Progenitor cell of endocrine pancreas (in vitro differentiated cells): ENCODE measurements around the gene ECI2. TPM values are rescaled to one million over a fixed set of nuclear protein-coding genes. Genes with fewer than 3 reads are reported as not detected.

Experiments used
- DNase-seq: peaks from one replicate; pipeline ENCODE4 v3.0.0; 2021; ENCODE audit warnings: low spot score; ENCODE audit not compliant: unreplicated experiment
- H3K27ac Mint-ChIP-seq: 2 replicates; pipeline ENCODE4 v1.8.0; 2021; ENCODE audit warnings: mild to moderate bottlenecking, moderate library complexity, mixed read lengths
- H3K27me3 Mint-ChIP-seq: 2 replicates; pipeline ENCODE4 v1.8.0; 2021; ENCODE audit warnings: mixed read lengths
- H3K36me3 Mint-ChIP-seq: 2 replicates; pipeline ENCODE4 v1.8.0; 2022; ENCODE audit warnings: mixed read lengths; ENCODE audit not compliant: insufficient read depth
- H3K4me1 Mint-ChIP-seq: 2 replicates; pipeline ENCODE4 v1.8.0; 2021; ENCODE audit warnings: low read depth, mixed read lengths
- H3K4me3 Mint-ChIP-seq: 2 replicates; pipeline ENCODE4 v1.8.0; 2021; ENCODE audit warnings: low read depth, mild to moderate bottlenecking, moderate library complexity, mixed read lengths
- H3K9me3 Mint-ChIP-seq: 2 replicates; pipeline ENCODE4 v1.8.0; 2021; ENCODE audit warnings: low read depth, mixed read lengths
- total RNA-seq: library from RNA; stranded (reverse); gene quantifications from 2 replicates; pipeline ENCODE4 v1.2.1, GENCODE V29; 2021
- TF ChIP-seq, protein P1 (sequence below): fragments of 200-600 bp; sonication (generic); IDR thresholded peaks from one replicate; pipeline ENCODE4 v1.5.0; 2021; ENCODE audit warnings: antibody characterized with exemption, mild to moderate bottlenecking; ENCODE audit not compliant: unreplicated experiment

Gene ECI2
- total RNA-seq, 1 donor from 2014 or later = 68.5 TPM

DNA sequence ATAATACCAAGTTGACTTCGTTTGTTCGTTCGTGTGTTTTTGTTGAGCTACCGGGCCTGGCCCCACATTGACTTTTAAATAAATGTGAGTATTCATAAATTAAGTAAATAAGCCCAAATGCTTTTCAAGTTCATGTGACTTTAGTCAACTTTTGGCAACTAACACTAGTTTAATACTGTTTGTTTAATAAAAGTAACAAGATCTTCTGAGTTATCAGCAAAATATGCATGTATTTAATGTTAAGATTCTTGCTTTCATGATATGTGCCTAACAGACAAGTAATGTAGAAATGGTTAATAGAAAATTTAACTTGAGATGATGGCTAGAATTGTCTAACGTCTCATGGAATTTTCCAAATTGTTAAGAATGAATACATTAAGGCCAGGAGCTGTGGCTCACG lies 38.7 kb upstream of the ECI2 start:
- H3K4me3 Mint-ChIP-seq = no peak overlapping the region
- H3K9me3 Mint-ChIP-seq = peaks cover 6% of the 10 kb centered on the region
- no peaks in the 10 kb centered on the region for H3K36me3 Mint-ChIP-seq
- H3K4me1 Mint-ChIP-seq = peaks cover 8% of the 10 kb centered on the region
- no peak overlapping the region for H3K27ac Mint-ChIP-seq
- TF ChIP-seq, protein P1, sequence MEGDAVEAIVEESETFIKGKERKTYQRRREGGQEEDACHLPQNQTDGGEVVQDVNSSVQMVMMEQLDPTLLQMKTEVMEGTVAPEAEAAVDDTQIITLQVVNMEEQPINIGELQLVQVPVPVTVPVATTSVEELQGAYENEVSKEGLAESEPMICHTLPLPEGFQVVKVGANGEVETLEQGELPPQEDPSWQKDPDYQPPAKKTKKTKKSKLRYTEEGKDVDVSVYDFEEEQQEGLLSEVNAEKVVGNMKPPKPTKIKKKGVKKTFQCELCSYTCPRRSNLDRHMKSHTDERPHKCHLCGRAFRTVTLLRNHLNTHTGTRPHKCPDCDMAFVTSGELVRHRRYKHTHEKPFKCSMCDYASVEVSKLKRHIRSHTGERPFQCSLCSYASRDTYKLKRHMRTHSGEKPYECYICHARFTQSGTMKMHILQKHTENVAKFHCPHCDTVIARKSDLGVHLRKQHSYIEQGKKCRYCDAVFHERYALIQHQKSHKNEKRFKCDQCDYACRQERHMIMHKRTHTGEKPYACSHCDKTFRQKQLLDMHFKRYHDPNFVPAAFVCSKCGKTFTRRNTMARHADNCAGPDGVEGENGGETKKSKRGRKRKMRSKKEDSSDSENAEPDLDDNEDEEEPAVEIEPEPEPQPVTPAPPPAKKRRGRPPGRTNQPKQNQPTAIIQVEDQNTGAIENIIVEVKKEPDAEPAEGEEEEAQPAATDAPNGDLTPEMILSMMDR = no peak
- no peaks in the 10 kb centered on the region for H3K27me3 Mint-ChIP-seq
- no peak for DNase-seq

DNA sequence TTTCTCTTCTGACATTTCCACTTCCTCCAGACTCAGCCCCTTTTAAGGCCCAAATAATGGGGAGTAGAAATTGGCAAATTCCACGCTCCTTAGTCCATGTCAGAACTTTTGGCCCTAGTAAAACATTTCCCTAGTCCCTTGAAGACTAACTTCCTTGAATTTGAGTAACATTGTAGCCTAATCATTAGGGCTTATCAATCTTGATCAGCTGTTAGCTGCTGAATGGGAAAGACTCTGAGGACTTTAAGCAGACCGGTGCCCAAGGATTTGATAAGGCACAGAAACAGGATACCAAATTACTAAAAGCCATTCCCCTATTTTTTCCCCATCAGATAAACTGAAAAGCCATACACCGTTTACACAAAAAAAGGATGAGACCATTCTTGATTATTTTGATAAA lies 37.0 kb upstream of the ECI2 start:
- TF ChIP-seq, protein P1 = no peak
- H3K9me3 Mint-ChIP-seq = peaks cover 5% of the 10 kb centered on the region
- H3K36me3 Mint-ChIP-seq = no peaks in the 10 kb centered on the region
- no peaks in the 10 kb centered on the region for H3K27me3 Mint-ChIP-seq
- H3K4me1 Mint-ChIP-seq = peaks cover 8% of the 10 kb centered on the region
- peak overlapping the region; percentile 59 for H3K27ac Mint-ChIP-seq
- DNase-seq = no peak
- H3K4me3 Mint-ChIP-seq = no peak overlapping the region

GRCh38 chr6:4170297-4170696 lies 34.9 kb upstream of the ECI2 start:
- peaks cover 11% of the 10 kb centered on the region for H3K4me1 Mint-ChIP-seq
- no peak overlapping the region for H3K27ac Mint-ChIP-seq
- H3K36me3 Mint-ChIP-seq = peaks cover 4% of the 10 kb centered on the region
- no peaks in the 10 kb centered on the region for H3K27me3 Mint-ChIP-seq
- H3K4me3 Mint-ChIP-seq = no peak overlapping the region
- DNase-seq = no peak
- peaks cover 7% of the 10 kb centered on the region for H3K9me3 Mint-ChIP-seq
- TF ChIP-seq, protein P1 = no peak

GRCh38 chr6:4169028-4169789 lies 33.8 kb upstream of the ECI2 start:
- Mint-ChIP-seq H3K27ac (no peak overlapping the region), H3K4me1 (peaks cover 18% of the 10 kb centered on the region), H3K9me3 (peaks cover 7% of the 10 kb centered on the region), H3K36me3 (peaks cover 4% of the 10 kb centered on the region), H3K4me3 (no peak overlapping the region), H3K27me3 (no peaks in the 10 kb centered on the region)
- no peak for DNase-seq
- TF ChIP-seq, protein P1 = no peak

DNA sequence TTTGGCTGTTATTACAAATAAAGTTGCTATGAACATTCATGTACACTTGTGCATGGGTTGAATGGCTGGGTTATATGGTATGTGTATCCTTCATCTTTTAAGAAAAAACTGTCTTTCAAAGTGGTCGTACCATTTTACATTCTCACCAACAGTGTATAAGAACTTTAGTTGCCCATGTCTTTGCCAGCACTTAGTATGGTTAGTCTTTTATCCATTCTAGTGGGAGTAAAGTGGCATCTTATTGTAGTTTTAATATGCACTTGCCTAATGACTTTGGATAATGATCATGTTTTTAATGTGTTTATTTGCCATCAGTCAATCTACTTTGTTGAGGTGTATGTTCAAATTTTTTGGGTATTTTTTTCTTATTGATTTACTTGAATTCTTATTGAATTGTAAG lies 32.5 kb upstream of the ECI2 start:
- H3K27ac Mint-ChIP-seq = no peak overlapping the region
- peaks cover 4% of the 10 kb centered on the region for H3K36me3 Mint-ChIP-seq
- H3K4me3 Mint-ChIP-seq = no peak overlapping the region
- TF ChIP-seq, protein P1 = no peak
- peaks cover 7% of the 10 kb centered on the region for H3K9me3 Mint-ChIP-seq
- no peak for DNase-seq
- no peaks in the 10 kb centered on the region for H3K27me3 Mint-ChIP-seq
- H3K4me1 Mint-ChIP-seq = peaks cover 23% of the 10 kb centered on the region
